ENCODE measurements around the gene ANXA2.
"Not testable (repeated sequence)": the region's sequence is repeated elsewhere in the genome, so short reads cannot be mapped to it uniquely, and the experiment has no call there.

Gene ANXA2

DNA sequence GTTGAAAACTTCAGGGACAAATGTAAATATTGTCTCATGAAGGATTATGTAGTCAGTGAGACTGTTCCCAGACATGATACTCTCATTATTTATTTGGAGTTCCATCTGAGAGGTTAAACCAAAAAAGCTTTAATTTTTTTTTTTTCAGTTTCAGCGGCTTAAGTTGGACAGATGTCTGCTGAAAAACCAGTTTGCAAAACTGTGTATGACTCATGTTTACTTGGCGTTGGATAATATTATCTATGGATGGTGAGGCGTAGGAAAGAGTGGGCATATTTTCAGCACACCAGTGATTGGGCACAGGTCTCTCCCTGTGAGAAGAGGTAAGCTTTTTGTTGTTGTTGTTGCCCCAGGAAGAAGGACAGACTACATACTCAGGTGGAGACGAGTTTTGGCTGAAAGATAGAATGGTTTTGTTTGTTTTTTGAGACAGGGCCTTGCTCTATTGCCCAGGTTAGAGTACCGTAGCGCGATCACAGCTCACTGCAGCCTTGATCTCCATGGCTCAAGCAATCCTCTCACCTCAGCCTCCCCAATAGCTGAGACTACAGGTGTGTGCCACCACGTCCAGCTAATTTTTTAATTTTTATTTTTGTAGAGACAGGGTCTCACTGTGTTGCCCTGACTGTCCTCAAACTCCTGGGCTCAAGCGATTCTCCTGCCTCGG is 16.4 kb upstream of the ANXA2 start:
- TF ChIP-seq, protein P1, sequence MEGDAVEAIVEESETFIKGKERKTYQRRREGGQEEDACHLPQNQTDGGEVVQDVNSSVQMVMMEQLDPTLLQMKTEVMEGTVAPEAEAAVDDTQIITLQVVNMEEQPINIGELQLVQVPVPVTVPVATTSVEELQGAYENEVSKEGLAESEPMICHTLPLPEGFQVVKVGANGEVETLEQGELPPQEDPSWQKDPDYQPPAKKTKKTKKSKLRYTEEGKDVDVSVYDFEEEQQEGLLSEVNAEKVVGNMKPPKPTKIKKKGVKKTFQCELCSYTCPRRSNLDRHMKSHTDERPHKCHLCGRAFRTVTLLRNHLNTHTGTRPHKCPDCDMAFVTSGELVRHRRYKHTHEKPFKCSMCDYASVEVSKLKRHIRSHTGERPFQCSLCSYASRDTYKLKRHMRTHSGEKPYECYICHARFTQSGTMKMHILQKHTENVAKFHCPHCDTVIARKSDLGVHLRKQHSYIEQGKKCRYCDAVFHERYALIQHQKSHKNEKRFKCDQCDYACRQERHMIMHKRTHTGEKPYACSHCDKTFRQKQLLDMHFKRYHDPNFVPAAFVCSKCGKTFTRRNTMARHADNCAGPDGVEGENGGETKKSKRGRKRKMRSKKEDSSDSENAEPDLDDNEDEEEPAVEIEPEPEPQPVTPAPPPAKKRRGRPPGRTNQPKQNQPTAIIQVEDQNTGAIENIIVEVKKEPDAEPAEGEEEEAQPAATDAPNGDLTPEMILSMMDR (IDR thresholded peaks at IDR 0.05; ENCODE audit: low read depth, low read length) = no peak
- H3K4me1 ChIP-seq = no peaks in the 10 kb centered on the region
- no peaks in the 10 kb centered on the region for H3K36me3 ChIP-seq
- no peaks in the 10 kb centered on the region for H3K27me3 ChIP-seq
- DNase-seq = no peak
- no peaks in the 10 kb centered on the region for H3K9me3 ChIP-seq
- H3K4me3 ChIP-seq (ENCODE audit: low read depth, low read length) = no peak overlapping the region

DNA sequence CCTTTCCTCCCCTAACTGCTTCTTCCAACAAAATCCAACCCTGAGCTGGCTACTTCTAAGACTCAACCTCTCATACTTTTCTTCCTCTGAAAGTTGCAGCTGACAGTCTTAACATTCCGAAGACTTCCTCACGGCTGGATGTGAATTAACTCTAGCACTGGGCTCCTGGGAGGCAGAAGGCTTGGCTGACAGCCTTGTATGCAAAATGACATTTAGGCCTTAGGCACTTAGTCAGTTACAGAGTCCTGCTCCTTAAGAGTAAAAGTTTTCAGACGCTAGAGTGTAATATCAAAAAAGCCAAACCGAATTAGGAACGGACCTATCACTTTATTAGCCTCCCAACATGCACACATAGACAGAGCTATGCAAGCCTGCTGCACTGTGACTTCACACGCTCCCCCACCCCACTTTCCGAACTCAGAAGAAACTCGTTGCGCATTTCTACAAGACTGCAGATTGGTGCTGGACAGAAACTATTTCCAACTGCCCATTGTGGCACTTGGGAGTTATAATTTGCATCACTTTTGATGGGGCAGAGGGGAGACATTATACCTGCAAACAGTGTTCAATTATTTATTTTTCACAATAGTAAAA is 15.5 kb upstream of the ANXA2 start:
- TF ChIP-seq, protein P1 (IDR thresholded peaks at IDR 0.05; ENCODE audit: low read depth, low read length) = no peak
- Histone ChIP-seq H3K4me3 (ENCODE audit: low read depth, low read length) (no peak overlapping the region), H3K36me3 (no peaks in the 10 kb centered on the region), H3K4me1 (peaks cover 3% of the 10 kb centered on the region; the same call in 1 of the 2 replicates), H3K9me3 (no peaks in the 10 kb centered on the region), H3K27me3 (no peaks in the 10 kb centered on the region)
- no peak for DNase-seq

DNA sequence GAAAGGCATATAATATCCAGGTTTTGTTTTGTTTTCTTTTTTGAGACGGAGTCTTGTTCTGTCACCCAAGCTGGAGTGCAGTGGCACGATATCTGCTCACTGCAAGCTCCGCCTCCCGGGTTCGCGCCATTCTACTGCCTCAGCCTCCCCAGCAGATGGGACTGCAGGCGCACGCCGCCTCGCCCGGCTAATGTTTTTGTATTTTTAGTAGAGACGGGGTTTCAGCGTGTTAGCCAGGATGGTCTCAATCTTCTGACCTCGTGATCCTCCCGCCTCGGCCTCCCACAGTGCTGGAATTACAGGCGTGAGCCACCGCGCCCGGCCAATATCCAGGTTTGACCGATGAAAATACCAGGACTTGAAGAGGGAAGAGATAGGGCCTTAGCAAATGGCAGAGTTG is 15.0 kb upstream of the ANXA2 start:
- H3K4me1 ChIP-seq; H3K27me3 ChIP-seq; H3K4me3 ChIP-seq (ENCODE audit: low read depth, low read length); H3K36me3 ChIP-seq; DNase-seq; H3K9me3 ChIP-seq: not testable (repeated sequence)

DNA sequence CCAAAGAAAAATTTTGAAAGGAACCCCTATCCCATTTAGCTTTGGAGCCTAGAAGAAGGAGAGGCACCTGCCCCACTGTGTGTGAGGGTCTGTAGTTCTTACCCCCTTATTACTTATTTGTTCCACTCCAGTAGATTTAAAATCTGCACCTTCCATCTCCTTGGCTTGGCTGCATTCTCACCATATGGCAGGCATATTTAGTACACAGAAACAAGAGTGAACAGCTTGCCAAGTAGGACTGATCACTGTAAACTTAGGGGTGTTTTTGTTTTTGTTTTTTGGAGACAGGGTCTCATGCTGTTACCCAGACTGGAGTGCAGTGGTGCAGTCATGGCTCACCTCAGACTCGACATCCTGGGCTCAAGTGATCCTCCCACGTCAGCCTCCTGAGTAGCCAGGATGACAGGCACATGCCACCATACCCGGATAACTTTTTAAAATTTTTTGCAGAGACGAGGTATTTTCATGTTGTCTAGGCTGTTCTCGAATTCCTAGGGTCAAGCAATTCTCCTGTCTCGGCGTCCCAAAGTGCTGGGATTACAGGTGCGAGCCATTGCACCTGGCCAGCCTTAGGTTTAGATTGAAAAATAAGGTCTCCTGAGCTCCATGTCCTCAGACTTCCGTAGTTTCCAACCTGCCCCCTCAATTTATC is 14.1 kb upstream of the ANXA2 start:
- Histone ChIP-seq H3K4me3 (ENCODE audit: low read depth, low read length) (no peak overlapping the region), H3K36me3 (no peaks in the 10 kb centered on the region), H3K9me3 (no peaks in the 10 kb centered on the region), H3K27me3 (no peaks in the 10 kb centered on the region), H3K4me1 (peaks cover 4% of the 10 kb centered on the region; the same call in 1 of the 2 replicates)
- TF ChIP-seq, protein P1 (IDR thresholded peaks at IDR 0.05; ENCODE audit: low read depth, low read length) = no peak
- DNase-seq = no peak

DNA sequence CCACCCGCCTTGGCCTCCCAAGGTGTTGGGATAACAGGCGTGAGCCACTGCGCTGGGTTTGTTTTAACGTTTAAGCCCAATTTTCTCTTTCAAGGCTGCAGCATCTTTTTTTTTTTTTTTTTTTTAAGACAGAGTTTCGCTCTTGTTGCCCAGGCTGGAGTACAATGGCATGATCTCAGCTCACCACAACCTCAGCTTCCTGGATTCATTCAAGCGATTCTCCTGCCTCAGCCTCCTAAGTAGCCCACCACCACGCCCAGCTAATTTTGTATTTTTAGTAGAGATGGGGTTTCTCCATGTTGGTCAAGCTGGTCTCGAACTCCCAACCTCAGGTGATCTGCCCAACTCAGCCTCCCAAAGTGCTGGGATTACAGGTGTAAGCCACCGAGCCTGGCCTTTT is 12.6 kb upstream of the ANXA2 start:
- H3K4me1 ChIP-seq; H3K27me3 ChIP-seq; H3K9me3 ChIP-seq; H3K36me3 ChIP-seq; H3K4me3 ChIP-seq (ENCODE audit: low read depth, low read length); DNase-seq: not testable (repeated sequence)

DNA sequence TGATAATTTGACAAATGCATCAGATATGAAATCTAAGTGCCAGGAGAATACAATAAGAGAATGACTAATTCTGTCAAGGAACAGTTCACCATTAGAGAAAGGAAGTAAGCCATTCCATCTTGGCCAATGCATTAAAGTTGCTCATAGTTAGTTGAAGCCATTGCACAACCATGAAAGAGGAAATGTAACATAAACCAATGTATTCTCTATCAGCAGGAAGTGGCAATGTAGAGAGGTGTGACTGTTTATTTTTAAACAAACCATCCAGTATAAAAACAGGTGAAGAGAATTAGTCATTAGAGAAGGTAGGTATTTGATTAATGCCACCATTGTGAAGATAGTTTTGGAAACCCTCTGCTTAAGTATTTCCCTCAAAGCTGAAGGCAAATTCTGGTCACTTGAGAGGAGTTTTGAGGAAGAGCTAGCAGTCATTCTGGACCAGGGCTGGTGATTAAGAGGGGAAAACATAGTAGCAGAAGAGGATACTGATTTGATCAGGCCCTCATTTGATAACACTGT is 10.7 kb upstream of the ANXA2 start:
- TF ChIP-seq, protein P1 (IDR thresholded peaks at IDR 0.05; ENCODE audit: low read depth, low read length) = no peak
- Histone ChIP-seq H3K36me3 (no peaks in the 10 kb centered on the region), H3K9me3 (no peaks in the 10 kb centered on the region), H3K4me1 (peaks cover 4% of the 10 kb centered on the region; the same call in 1 of the 2 replicates), H3K4me3 (ENCODE audit: low read depth, low read length) (no peak overlapping the region), H3K27me3 (no peaks in the 10 kb centered on the region)
- no peak for DNase-seq

DNA sequence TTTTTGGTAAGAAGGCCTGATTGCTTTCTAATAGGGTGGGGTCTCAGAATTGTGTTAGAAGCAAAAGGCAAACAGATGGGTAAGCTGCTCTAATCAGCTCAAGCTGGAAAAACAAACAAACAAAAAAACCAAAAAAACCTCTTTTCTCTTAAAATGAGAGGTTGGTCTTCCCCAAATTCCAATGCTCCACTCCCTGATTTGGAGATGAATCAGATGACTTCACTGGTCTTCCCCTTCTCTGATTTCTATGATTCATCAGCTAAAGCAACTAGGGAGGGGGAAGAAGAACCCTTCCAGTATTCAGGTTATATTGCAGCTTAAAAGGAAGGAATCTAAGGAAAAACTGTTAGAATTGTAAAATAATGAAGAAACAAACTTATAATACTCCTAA is 9.6 kb upstream of the ANXA2 start:
- no peak overlapping the region for H3K4me3 ChIP-seq (ENCODE audit: low read depth, low read length)
- TF ChIP-seq, protein P1 (IDR thresholded peaks at IDR 0.05; ENCODE audit: low read depth, low read length) = no peak

More for the DNA sequence above, 9.6 kb upstream of the ANXA2 start:
- Histone ChIP-seq H3K4me1 (peaks cover 4% of the 10 kb centered on the region; the same call in 1 of the 2 replicates), H3K36me3 (no peaks in the 10 kb centered on the region), H3K27me3 (no peaks in the 10 kb centered on the region), H3K9me3 (no peaks in the 10 kb centered on the region)
- DNase-seq = no peak
